ENCODE data around the gene ATP5PB.

ATP5PB gene

GRCh38 chr1:111489604-111490003 is 40.3 kb downstream of the ATP5PB start:
- H3K4me3 ChIP-seq (ENCODE audit: low read depth in 1 of 2, low read length in 1 of 2): peak overlapping the region; percentile 21 to 33
- H3K36me3 ChIP-seq: no peaks in the 10 kb centered on the region
- H3K27ac ChIP-seq: peak overlapping the region; percentile 90
- no peaks in the 10 kb centered on the region for H3K27me3 ChIP-seq
- H3K9me3 ChIP-seq: no peaks in the 10 kb centered on the region
- TF ChIP-seq CTCF (IDR thresholded peaks at IDR 0.05): no peak
- peaks cover 47 to 49% of the 10 kb centered on the region in 2 experiments for H3K4me1 ChIP-seq (ENCODE audit: control insufficient read depth in 1 of 2, insufficient read depth in 1 of 2, low read depth in 1 of 2, low read length in 1 of 2)

- Histone ChIP-seq H3K27ac (peak overlapping the region; percentile 90), H3K36me3 (no peaks in the 10 kb centered on the region), H3K4me3 (ENCODE audit: low read depth in 1 of 2, low read length in 1 of 2) (peak overlapping the region in 1 of 2 experiments; percentile 33), H3K9me3 (no peaks in the 10 kb centered on the region), H3K4me1 (ENCODE audit: control insufficient read depth in 1 of 2, insufficient read depth in 1 of 2, low read depth in 1 of 2, low read length in 1 of 2) (peaks cover 47 to 49% of the 10 kb centered on the region in 2 experiments), H3K27me3 (no peaks in the 10 kb centered on the region)
- no peak for TF ChIP-seq CTCF (IDR thresholded peaks at IDR 0.05)
These were observed 41.0 kb downstream of the ATP5PB start for GRCh38 chr1:111490220-111490619.

- Histone ChIP-seq H3K9me3 (no peaks in the 10 kb centered on the region), H3K4me3 (ENCODE audit: low read depth in 1 of 2, low read length in 1 of 2) (no peak overlapping the region), H3K27me3 (no peaks in the 10 kb centered on the region), H3K27ac (peak overlapping the region; percentile 90), H3K4me1 (ENCODE audit: control insufficient read depth in 1 of 2, insufficient read depth in 1 of 2, low read depth in 1 of 2, low read length in 1 of 2) (peaks cover 47 to 49% of the 10 kb centered on the region in 2 experiments), H3K36me3 (no peaks in the 10 kb centered on the region)
- no peak for TF ChIP-seq CTCF (IDR thresholded peaks at IDR 0.05)
These were observed 41.8 kb downstream of the ATP5PB start for GRCh38 chr1:111491070-111491469.

- no peak overlapping the region for H3K27ac ChIP-seq
- H3K27me3 ChIP-seq: no peaks in the 10 kb centered on the region
- H3K36me3 ChIP-seq: no peaks in the 10 kb centered on the region
- H3K4me1 ChIP-seq (ENCODE audit: control insufficient read depth in 1 of 2, insufficient read depth in 1 of 2, low read depth in 1 of 2, low read length in 1 of 2): peaks cover 2 to 9% of the 10 kb centered on the region in 2 experiments
- TF ChIP-seq CTCF (IDR thresholded peaks at IDR 0.05): no peak
- no peaks in the 10 kb centered on the region for H3K9me3 ChIP-seq
- H3K4me3 ChIP-seq (ENCODE audit: low read depth in 1 of 2, low read length in 1 of 2): no peak overlapping the region
These were observed 47.1 kb downstream of the ATP5PB start for GRCh38 chr1:111496398-111496797.

GRCh38 chr1:111497592-111497991 is 48.3 kb downstream of the ATP5PB start:
- H3K4me1 ChIP-seq (ENCODE audit: control insufficient read depth in 1 of 2, insufficient read depth in 1 of 2, low read depth in 1 of 2, low read length in 1 of 2): peaks cover 0 to under 1% of the 10 kb centered on the region in 2 experiments
- no peaks in the 10 kb centered on the region for H3K9me3 ChIP-seq
- no peaks in the 10 kb centered on the region for H3K36me3 ChIP-seq
- H3K27ac ChIP-seq: no peak overlapping the region
- H3K4me3 ChIP-seq (ENCODE audit: low read depth in 1 of 2, low read length in 1 of 2): no peak overlapping the region
- H3K27me3 ChIP-seq: no peaks in the 10 kb centered on the region
- no peak for TF ChIP-seq CTCF (IDR thresholded peaks at IDR 0.05)
